Keratinocyte (primary cell): ENCODE data around the gene STK4.

Experiments
- EZH2 ChIP-seq: IDR thresholded peaks from one replicate; pipeline ENCODE4 v1.6.1; 2012; ENCODE audit warnings: inconsistent platforms, mild to moderate bottlenecking, low read length, moderate library complexity
- TF ChIP-seq, protein P1 (sequence below), 3 experiments: IDR thresholded peaks in 1 of 3; conservative IDR thresholded peaks in 1 of 3; optimal IDR thresholded peaks in 1 of 3; 2 replicates in 2 of 3; 3 replicates in 1 of 3; pipeline versions ENCODE3 to v1.5.1; 2011; ENCODE audit warnings: low read length in 3 of 3, mild to moderate bottlenecking in 3 of 3, moderate library complexity in 2 of 3, control low read depth in 1 of 3, inconsistent platforms in 1 of 3; ENCODE audit not compliant: insufficient read depth in 2 of 3; ENCODE audit errors: extremely low read depth in 1 of 3

DNA sequence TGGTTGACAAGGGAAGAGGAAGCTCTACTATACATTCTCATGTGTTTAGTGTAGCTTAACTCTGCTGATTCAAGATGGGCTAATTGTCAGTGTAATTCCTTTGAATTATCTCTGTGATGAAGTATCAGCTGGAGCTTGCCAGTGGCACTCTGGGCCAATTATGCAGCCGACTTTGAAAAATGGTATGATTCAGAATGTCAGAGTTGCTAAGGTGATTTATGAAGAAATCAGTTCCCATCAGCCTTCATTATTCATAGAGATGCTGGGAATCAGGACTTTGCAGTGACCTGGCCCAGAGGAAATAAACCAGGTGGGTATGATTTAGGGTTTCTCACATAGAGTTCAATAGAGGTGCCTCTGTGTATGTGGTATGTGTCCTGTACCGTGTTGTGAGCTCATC lies 101.2 kb downstream of the STK4 start:
- TF ChIP-seq, protein P1, sequence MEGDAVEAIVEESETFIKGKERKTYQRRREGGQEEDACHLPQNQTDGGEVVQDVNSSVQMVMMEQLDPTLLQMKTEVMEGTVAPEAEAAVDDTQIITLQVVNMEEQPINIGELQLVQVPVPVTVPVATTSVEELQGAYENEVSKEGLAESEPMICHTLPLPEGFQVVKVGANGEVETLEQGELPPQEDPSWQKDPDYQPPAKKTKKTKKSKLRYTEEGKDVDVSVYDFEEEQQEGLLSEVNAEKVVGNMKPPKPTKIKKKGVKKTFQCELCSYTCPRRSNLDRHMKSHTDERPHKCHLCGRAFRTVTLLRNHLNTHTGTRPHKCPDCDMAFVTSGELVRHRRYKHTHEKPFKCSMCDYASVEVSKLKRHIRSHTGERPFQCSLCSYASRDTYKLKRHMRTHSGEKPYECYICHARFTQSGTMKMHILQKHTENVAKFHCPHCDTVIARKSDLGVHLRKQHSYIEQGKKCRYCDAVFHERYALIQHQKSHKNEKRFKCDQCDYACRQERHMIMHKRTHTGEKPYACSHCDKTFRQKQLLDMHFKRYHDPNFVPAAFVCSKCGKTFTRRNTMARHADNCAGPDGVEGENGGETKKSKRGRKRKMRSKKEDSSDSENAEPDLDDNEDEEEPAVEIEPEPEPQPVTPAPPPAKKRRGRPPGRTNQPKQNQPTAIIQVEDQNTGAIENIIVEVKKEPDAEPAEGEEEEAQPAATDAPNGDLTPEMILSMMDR (optimal IDR thresholded peaks at IDR 0.05 in 1 of 3, IDR thresholded peaks at IDR 0.05 in 1 of 3, conservative IDR thresholded peaks at IDR 0.05 in 1 of 3; ENCODE audit: extremely low read depth in 1 of 3, insufficient read depth in 2 of 3, low read length in 3 of 3): no peak
- no peak for TF ChIP-seq EZH2
